Heart left ventricle (tissue), 13 donors: Measurements from ENCODE around the gene GEN1.

Source experiments
- POLR2A ChIP-seq, 2 donors: fragments of 450-650 bp; IDR thresholded peaks; one replicate each; pipeline ENCODE4 v1.6.1; 2017; ENCODE audit warnings: antibody characterized with exemption in 2 of 2, mild to moderate bottlenecking in 2 of 2, moderate library complexity in 2 of 2
- TF ChIP-seq, protein P1 (sequence below), 12 donors: fragments of 200-600 bp; sonication (generic) in 4 of 12; IDR thresholded peaks; one replicate each; pipeline versions ENCODE4 v1.5.0 to v1.8.0; 2018 to 2022; ENCODE audit warnings: antibody characterized with exemption in 12 of 12, mild to moderate bottlenecking in 5 of 12
- donor health status: ischemic (EF 13 %, LVEDD 7.1; RV severe dilation, severe dysfunction).
- donor health status: DM: no; HTN: yes; CAD: no.
- donor health status: DM: no; HTN: no; CAD: no.
- donor health status: ischemic (EF 25% LVEDD 6.9; RV normal size, moderate dysfunction).
- donor health status: ischemic (EF 25% LVEDD 5.7; RV mildly dilated, moderate dysfunction).
- donor health status: ischemic (EF 35%, LVEDD 5.7; RV mildly dilated, moderate dysfunction).
- donor health status: nonischemic (EF 11% LVEDD 7.7; RV severe dilation, severe dysfunction).
- donor health status: DM: yes; HTN: yes; CAD: no.
- donor health status: PGD.
- donor health status: ischemic (EF 29% LVEDD 5.4; RV normal size, mild dysfunction).
- donor health status: nonischemic (EF 23%, LVEDD 6.1; RV moderate dilation, normal function).

DNA sequence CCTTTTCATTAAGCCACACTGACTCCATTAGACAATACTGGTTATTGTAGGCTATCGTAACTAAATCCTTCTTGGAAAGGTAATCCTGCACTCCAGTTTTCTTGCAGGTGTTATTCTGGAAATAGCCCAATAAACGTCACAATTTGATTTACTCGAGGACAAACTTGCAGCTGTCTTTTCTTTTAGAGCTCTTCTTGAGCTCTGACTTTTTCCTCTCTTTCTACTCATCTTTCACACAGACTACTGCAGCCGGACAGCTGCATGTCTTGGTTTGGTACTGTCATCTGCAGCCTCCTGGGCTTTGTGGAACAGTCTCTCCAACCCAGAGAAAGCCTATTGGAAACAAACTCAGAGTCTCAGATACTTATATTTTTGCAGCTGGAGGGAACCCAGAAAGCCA lies 39.4 kb downstream of the GEN1 start:
- TF ChIP-seq, protein P1, sequence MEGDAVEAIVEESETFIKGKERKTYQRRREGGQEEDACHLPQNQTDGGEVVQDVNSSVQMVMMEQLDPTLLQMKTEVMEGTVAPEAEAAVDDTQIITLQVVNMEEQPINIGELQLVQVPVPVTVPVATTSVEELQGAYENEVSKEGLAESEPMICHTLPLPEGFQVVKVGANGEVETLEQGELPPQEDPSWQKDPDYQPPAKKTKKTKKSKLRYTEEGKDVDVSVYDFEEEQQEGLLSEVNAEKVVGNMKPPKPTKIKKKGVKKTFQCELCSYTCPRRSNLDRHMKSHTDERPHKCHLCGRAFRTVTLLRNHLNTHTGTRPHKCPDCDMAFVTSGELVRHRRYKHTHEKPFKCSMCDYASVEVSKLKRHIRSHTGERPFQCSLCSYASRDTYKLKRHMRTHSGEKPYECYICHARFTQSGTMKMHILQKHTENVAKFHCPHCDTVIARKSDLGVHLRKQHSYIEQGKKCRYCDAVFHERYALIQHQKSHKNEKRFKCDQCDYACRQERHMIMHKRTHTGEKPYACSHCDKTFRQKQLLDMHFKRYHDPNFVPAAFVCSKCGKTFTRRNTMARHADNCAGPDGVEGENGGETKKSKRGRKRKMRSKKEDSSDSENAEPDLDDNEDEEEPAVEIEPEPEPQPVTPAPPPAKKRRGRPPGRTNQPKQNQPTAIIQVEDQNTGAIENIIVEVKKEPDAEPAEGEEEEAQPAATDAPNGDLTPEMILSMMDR (IDR thresholded peaks at IDR 0.05) = no peak
- no peak for TF ChIP-seq POLR2A (IDR thresholded peaks at IDR 0.05)
